ENCODE measurements around the gene ITPK1. TPM values are rescaled to one million over a fixed set of nuclear protein-coding genes. Genes with fewer than 3 reads are reported as not detected.

The ITPK1 gene
- total RNA-seq, 1 experiment from 2014 or later = 66.2 TPM

DNA sequence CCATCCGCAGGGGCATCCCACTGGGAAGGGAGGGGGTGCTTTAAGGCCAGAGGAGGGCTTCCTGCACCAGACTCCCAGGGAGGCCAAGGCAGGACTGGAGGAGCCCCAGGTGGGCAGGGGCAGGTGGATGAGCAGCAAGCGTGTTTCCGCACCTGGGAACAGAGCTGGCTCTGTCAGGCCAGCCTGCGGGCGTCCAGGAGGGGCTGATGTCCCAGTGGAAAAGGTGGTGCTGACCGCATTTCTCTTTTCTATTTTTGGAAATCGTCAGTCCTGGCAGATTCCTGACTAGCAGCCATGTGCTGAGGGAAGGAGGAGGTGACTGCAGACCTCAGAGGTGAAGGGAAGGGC is 165.6 kb downstream of the ITPK1 start:
- no peak for DNase-seq
- Histone ChIP-seq H3K79me2 (ENCODE audit: low read length) (no peaks in the 10 kb centered on the region), H3K4me3 (ENCODE audit: low read length) (no peak overlapping the region), H2AFZ (ENCODE audit: low read length) (no peak overlapping the region), H3K27me3 (ENCODE audit: low read length) (no peaks in the 10 kb centered on the region), H3F3A (ENCODE audit: low read length, unreplicated experiment) (no peaks in the 10 kb centered on the region), H3K4me2 (ENCODE audit: low read length) (no peak overlapping the region), H3K27ac (ENCODE audit: low read length) (no peak overlapping the region), H3K9me3 (ENCODE audit: low read length) (no peaks in the 10 kb centered on the region), H3K36me3 (ENCODE audit: low read depth, low read length) (0 out of 2 replicates have a peak, but pooled peaks cover 4% of the 10 kb centered on the region), H4K20me1 (ENCODE audit: low read length) (no peaks in the 10 kb centered on the region), H3K9me2 (replicated peaks; ENCODE audit: low read length) (no peaks in the 10 kb centered on the region), H3K9ac (ENCODE audit: low read length) (no peak overlapping the region), H3K4me1 (ENCODE audit: insufficient read depth, low read length) (peaks cover 10% of the 10 kb centered on the region)
- no peak for ATAC-seq
- ChIA-PET CTCF (no interaction called here), POLR2A (ENCODE audit: unreplicated experiment) (no interaction called here)
- intact Hi-C loops (cut with micrococcal nuclease) = no loop called here
- no TSS peak for BruUV-seq (replicated peaks)
- no peak for TF ChIP-seq EZH2 (IDR thresholded peaks at IDR 0.05; ENCODE audit: low read length, unreplicated experiment)
- no peak for TF ChIP-seq EZH2phosphoT487 (IDR thresholded peaks at IDR 0.05; ENCODE audit: borderline replicate concordance, low read length)
- TF ChIP-seq, protein P1, sequence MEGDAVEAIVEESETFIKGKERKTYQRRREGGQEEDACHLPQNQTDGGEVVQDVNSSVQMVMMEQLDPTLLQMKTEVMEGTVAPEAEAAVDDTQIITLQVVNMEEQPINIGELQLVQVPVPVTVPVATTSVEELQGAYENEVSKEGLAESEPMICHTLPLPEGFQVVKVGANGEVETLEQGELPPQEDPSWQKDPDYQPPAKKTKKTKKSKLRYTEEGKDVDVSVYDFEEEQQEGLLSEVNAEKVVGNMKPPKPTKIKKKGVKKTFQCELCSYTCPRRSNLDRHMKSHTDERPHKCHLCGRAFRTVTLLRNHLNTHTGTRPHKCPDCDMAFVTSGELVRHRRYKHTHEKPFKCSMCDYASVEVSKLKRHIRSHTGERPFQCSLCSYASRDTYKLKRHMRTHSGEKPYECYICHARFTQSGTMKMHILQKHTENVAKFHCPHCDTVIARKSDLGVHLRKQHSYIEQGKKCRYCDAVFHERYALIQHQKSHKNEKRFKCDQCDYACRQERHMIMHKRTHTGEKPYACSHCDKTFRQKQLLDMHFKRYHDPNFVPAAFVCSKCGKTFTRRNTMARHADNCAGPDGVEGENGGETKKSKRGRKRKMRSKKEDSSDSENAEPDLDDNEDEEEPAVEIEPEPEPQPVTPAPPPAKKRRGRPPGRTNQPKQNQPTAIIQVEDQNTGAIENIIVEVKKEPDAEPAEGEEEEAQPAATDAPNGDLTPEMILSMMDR (conservative IDR thresholded peaks at IDR 0.05; ENCODE audit: low read depth, low read length) = no peak

DNA sequence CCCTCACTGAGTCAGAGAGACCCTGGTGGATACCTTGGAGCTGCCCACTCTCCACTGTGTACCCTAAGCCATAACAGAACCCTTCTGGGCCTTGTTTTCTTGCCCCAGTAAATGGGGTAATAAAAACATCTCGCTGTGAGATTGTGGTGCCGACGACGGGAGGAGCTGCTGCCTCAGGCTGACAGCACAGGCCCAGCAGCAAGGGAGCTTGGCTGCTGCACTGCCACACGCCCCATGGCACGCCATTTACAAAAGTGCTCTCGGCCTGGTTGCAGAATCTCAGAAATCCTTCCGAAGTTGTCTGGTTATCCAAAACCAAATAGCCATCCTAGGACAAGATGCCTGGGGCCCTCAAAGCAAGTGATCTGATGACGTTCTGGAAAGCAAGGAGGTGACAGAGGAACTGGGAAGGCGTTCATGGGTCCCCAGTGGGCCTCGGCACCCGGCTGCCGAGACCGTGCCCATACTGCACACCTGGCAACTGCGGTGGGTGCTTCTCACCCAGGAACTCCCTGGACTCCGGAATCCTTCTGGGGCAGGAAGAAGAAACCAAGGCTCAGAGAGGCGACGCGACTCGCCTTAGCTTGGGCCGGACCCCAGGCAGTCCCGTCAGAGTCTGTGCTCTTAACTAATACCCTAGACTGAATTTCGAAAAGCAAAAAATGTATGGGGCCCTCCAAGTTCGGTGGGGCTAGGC is 166.1 kb downstream of the ITPK1 start:
- no peak overlapping the region for H3K27ac ChIP-seq (ENCODE audit: low read length)
- CTCF ChIA-PET = no interaction called here
- H2AFZ ChIP-seq (ENCODE audit: low read length) = no peak overlapping the region
- no peaks in the 10 kb centered on the region for H4K20me1 ChIP-seq (ENCODE audit: low read length)
- H3K9me2 ChIP-seq (replicated peaks; ENCODE audit: low read length) = no peaks in the 10 kb centered on the region
- H3K4me2 ChIP-seq (ENCODE audit: low read length) = no peak overlapping the region
- BruUV-seq (replicated peaks) = no TSS peak
- H3K36me3 ChIP-seq (ENCODE audit: low read depth, low read length) = 0 out of 2 replicates have a peak, but pooled peaks cover 4% of the 10 kb centered on the region
- POLR2A ChIA-PET (ENCODE audit: unreplicated experiment) = no interaction called here
- intact Hi-C loops (cut with micrococcal nuclease) = no loop called here
- no peaks in the 10 kb centered on the region for H3F3A ChIP-seq (ENCODE audit: low read length, unreplicated experiment)
- H3K4me3 ChIP-seq (ENCODE audit: low read length) = no peak overlapping the region
- DNase-seq = no peak
- ATAC-seq = no peak
- H3K9ac ChIP-seq (ENCODE audit: low read length) = no peak overlapping the region
- H3K27me3 ChIP-seq (ENCODE audit: low read length) = no peaks in the 10 kb centered on the region
- H3K9me3 ChIP-seq (ENCODE audit: low read length) = no peaks in the 10 kb centered on the region
- H3K79me2 ChIP-seq (ENCODE audit: low read length) = no peaks in the 10 kb centered on the region
- peaks cover 10% of the 10 kb centered on the region for H3K4me1 ChIP-seq (ENCODE audit: insufficient read depth, low read length)
- TF ChIP-seq EZH2phosphoT487 (IDR thresholded peaks at IDR 0.05; ENCODE audit: borderline replicate concordance, low read length) = no peak
- no peak for TF ChIP-seq EZH2 (IDR thresholded peaks at IDR 0.05; ENCODE audit: low read length, unreplicated experiment)
- TF ChIP-seq, protein P1 (conservative IDR thresholded peaks at IDR 0.05; ENCODE audit: low read depth, low read length) = no peak

DNA sequence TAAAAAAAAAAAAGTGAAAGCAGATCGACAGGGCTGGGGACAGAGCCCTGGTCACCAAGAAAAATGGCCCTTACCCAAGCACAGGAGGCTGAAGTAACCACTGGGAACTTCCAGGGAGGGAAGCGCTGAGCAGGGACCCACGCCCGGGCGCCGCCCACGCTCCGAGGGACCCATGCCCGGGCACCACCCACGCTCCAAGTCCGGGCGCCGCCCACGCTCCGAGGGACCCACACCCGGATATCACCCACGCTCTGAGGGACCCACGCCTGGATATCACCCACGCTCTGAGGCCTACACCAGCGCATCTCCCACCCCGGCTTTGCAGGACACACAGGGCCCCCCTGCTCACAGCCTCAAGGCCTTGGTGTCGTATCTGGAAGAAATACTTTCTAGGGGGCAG is 167.1 kb downstream of the ITPK1 start:
- H2AFZ ChIP-seq (ENCODE audit: low read length) = no peak overlapping the region
- TF ChIP-seq EZH2phosphoT487 (IDR thresholded peaks at IDR 0.05; ENCODE audit: borderline replicate concordance, low read length) (no peak), EZH2 (IDR thresholded peaks at IDR 0.05; ENCODE audit: low read length, unreplicated experiment) (no peak)
- TF ChIP-seq, protein P1 (conservative IDR thresholded peaks at IDR 0.05; ENCODE audit: low read depth, low read length) = no peak
- no peaks in the 10 kb centered on the region for H4K20me1 ChIP-seq (ENCODE audit: low read length)
- no peak overlapping the region for H3K4me3 ChIP-seq (ENCODE audit: low read length)
- no peak for DNase-seq
- H3K9me2 ChIP-seq (replicated peaks; ENCODE audit: low read length) = no peaks in the 10 kb centered on the region
- peaks cover 10% of the 10 kb centered on the region for H3K4me1 ChIP-seq (ENCODE audit: insufficient read depth, low read length)
- no peak overlapping the region for H3K9ac ChIP-seq (ENCODE audit: low read length)
- no peak overlapping the region for H3K4me2 ChIP-seq (ENCODE audit: low read length)
- no peaks in the 10 kb centered on the region for H3K27me3 ChIP-seq (ENCODE audit: low read length)
- no peaks in the 10 kb centered on the region for H3K79me2 ChIP-seq (ENCODE audit: low read length)
- ATAC-seq = no peak
- no peaks in the 10 kb centered on the region for H3K9me3 ChIP-seq (ENCODE audit: low read length)
- POLR2A ChIA-PET (ENCODE audit: unreplicated experiment) = no interaction called here
- no peaks in the 10 kb centered on the region for H3F3A ChIP-seq (ENCODE audit: low read length, unreplicated experiment)
- H3K27ac ChIP-seq (ENCODE audit: low read length) = no peak overlapping the region
- CTCF ChIA-PET = interaction anchor here (1.0 kb wide), 1 partner anchor 165 kb away, joined by 3 read pairs; no protein-coding TSS in a partner anchor
- BruUV-seq (replicated peaks) = no TSS peak
- H3K36me3 ChIP-seq (ENCODE audit: low read depth, low read length) = 0 out of 2 replicates have a peak, but pooled peaks cover 4% of the 10 kb centered on the region
- intact Hi-C loops (cut with micrococcal nuclease) = no loop called here

Measured in PC-3 (cell line).